MM.1S (cell line): ENCODE data around the gene SLC6A11.

Source experiments
- DNase-seq: peaks from one replicate; pipeline ENCODE4 v3.0.0-alpha.2; 2015
- H2AFZ ChIP-seq: fragments of 300-600 bp; sonication (generic); 2 replicates; pipeline ENCODE4 v1.6.0; 2016; ENCODE audit warnings: antibody characterized with exemption, low read length
- H3F3A ChIP-seq: fragments of 300-600 bp; sonication (generic); 2 replicates; pipeline ENCODE4 v1.6.1; 2016; ENCODE audit warnings: mild to moderate bottlenecking, antibody characterized with exemption, low read length, moderate library complexity, mixed read lengths; ENCODE audit not compliant: insufficient read depth
- H3K27ac ChIP-seq: fragments of 300-600 bp; sonication (generic); 2 replicates; pipeline ENCODE4 v1.5.1; 2016; ENCODE audit warnings: mild to moderate bottlenecking, low read length
- H3K27me3 ChIP-seq: fragments of 300-600 bp; sonication (generic); replicated peaks from 2 replicates; pipeline ENCODE4 v1.6.0; 2016; ENCODE audit warnings: low read length; ENCODE audit not compliant: insufficient read depth
- H3K36me3 ChIP-seq: fragments of 300-600 bp; sonication (generic); replicated peaks from 2 replicates; pipeline ENCODE4 v1.6.1; 2016; ENCODE audit warnings: mild to moderate bottlenecking, low read length, mixed read lengths; ENCODE audit not compliant: insufficient read depth
- H3K4me1 ChIP-seq: fragments of 300-600 bp; sonication (generic); 2 replicates; pipeline ENCODE4 v1.6.1; 2016; ENCODE audit warnings: low read length, mixed read lengths
- H3K4me2 ChIP-seq: fragments of 300-600 bp; sonication (generic); 2 replicates; pipeline ENCODE4 v1.6.0; 2016; ENCODE audit warnings: low read depth, low read length
- H3K4me3 ChIP-seq: fragments of 300-600 bp; sonication (generic); 2 replicates; pipeline ENCODE4 v1.5.1; 2016; ENCODE audit warnings: low read length, mixed read lengths
- H3K79me2 ChIP-seq: fragments of 300-600 bp; sonication (generic); 2 replicates; pipeline ENCODE4 v1.6.1; 2016; ENCODE audit warnings: mixed run types, low read length, mixed read lengths
- H3K9ac ChIP-seq: fragments of 300-600 bp; sonication (generic); 2 replicates; pipeline ENCODE4 v1.6.1; 2016; ENCODE audit warnings: low read length, mixed read lengths
- H3K9me2 ChIP-seq: fragments of 300-600 bp; sonication (generic); replicated peaks from 2 replicates; pipeline ENCODE4 v1.6.1; 2016; ENCODE audit warnings: mild to moderate bottlenecking, low read length, mixed read lengths; ENCODE audit not compliant: insufficient read depth
- H3K9me3 ChIP-seq: fragments of 300-600 bp; sonication (generic); replicated peaks from 2 replicates; pipeline ENCODE4 v1.6.1; 2016; ENCODE audit warnings: mild to moderate bottlenecking, low read length, mixed read lengths; ENCODE audit not compliant: insufficient read depth
- H4K20me1 ChIP-seq: fragments of 300-600 bp; sonication (generic); 2 replicates; pipeline ENCODE4 v1.6.1; 2016; ENCODE audit warnings: mild to moderate bottlenecking, low read length, moderate library complexity, mixed read lengths; ENCODE audit not compliant: insufficient read depth
- EZH2 ChIP-seq: fragments of 300-600 bp; sonication (generic); optimal IDR thresholded peaks from 2 replicates; pipeline ENCODE3; 2017; ENCODE audit warnings: low read depth, mild to moderate bottlenecking, antibody characterized with exemption, low read length, mixed read lengths
- EZH2phosphoT487 ChIP-seq: fragments of 300-600 bp; sonication (generic); IDR thresholded peaks from 2 replicates; pipeline ENCODE4 v1.6.1; 2018; ENCODE audit warnings: antibody characterized with exemption, low read length
- TF ChIP-seq, protein P1 (sequence below): fragments of 300-600 bp; sonication (generic); IDR thresholded peaks from 2 replicates; pipeline ENCODE4 v1.5.1; 2016; ENCODE audit warnings: antibody characterized with exemption, low read length, mixed read lengths

SLC6A11 gene

GRCh38 chr3:10962481-10963036, 146.5 kb downstream of the SLC6A11 start:
- DNase-seq: no peak
- Histone ChIP-seq H3K27ac (no peak overlapping the region), H4K20me1 (no peaks in the 10 kb centered on the region), H3K79me2 (no peaks in the 10 kb centered on the region), H3K4me3 (no peak overlapping the region), H3K4me1 (no peaks in the 10 kb centered on the region), H3K36me3 (no peaks in the 10 kb centered on the region), H3K27me3 (peaks cover 22% of the 10 kb centered on the region), H3F3A (no peaks in the 10 kb centered on the region), H3K9me2 (no peaks in the 10 kb centered on the region), H3K9me3 (no peaks in the 10 kb centered on the region), H2AFZ (no peak overlapping the region), H3K4me2 (no peak overlapping the region), H3K9ac (no peak overlapping the region)
- TF ChIP-seq EZH2phosphoT487 (no peak), EZH2 (no peak)
- TF ChIP-seq, protein P1, sequence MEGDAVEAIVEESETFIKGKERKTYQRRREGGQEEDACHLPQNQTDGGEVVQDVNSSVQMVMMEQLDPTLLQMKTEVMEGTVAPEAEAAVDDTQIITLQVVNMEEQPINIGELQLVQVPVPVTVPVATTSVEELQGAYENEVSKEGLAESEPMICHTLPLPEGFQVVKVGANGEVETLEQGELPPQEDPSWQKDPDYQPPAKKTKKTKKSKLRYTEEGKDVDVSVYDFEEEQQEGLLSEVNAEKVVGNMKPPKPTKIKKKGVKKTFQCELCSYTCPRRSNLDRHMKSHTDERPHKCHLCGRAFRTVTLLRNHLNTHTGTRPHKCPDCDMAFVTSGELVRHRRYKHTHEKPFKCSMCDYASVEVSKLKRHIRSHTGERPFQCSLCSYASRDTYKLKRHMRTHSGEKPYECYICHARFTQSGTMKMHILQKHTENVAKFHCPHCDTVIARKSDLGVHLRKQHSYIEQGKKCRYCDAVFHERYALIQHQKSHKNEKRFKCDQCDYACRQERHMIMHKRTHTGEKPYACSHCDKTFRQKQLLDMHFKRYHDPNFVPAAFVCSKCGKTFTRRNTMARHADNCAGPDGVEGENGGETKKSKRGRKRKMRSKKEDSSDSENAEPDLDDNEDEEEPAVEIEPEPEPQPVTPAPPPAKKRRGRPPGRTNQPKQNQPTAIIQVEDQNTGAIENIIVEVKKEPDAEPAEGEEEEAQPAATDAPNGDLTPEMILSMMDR: no peak

DNA sequence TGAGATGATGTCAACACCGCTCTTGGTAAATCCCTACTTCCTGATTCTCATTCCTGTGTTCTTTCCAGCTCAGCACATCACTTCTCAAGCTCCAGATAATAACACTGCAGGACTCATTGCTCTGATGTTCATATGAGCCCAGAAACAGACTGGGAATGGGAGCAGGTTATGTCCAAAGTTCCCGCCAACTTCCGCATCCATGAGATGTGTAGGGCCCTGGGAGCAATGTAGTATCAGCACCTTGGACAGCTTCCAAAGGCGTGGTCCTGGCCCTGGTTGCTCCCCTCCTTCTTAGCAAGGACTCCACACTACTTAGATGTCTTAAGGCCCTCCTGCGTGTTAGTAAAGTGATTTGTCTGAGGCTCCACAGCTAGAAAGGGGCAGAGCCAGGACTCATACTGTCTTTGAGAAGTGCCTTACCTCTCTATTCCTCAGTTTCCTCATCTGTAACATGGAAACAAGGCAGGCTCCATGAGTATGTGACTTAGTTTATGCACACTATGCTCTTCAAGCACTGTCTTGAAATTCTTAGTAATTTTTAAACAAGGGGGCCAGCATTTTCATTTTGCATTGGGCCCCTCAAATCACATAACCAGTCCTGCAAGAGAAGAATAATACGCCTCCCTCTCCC, 148.6 kb downstream of the SLC6A11 start:
- H3K9ac ChIP-seq: no peak overlapping the region
- H3K27ac ChIP-seq: no peak overlapping the region
- TF ChIP-seq EZH2phosphoT487: no peak
- TF ChIP-seq, protein P1: no peak
- TF ChIP-seq EZH2: no peak
- no peaks in the 10 kb centered on the region for H3F3A ChIP-seq
- H4K20me1 ChIP-seq: no peaks in the 10 kb centered on the region
- H3K27me3 ChIP-seq: peaks cover 11% of the 10 kb centered on the region; the same call in 1 of the 2 replicates
- H2AFZ ChIP-seq: no peak overlapping the region
- no peaks in the 10 kb centered on the region for H3K36me3 ChIP-seq
- DNase-seq: peak; percentile 14
- no peaks in the 10 kb centered on the region for H3K9me2 ChIP-seq
- H3K4me1 ChIP-seq: no peaks in the 10 kb centered on the region
- no peak overlapping the region for H3K4me2 ChIP-seq
- no peaks in the 10 kb centered on the region for H3K79me2 ChIP-seq
- no peak overlapping the region for H3K4me3 ChIP-seq
- H3K9me3 ChIP-seq: no peaks in the 10 kb centered on the region

DNA sequence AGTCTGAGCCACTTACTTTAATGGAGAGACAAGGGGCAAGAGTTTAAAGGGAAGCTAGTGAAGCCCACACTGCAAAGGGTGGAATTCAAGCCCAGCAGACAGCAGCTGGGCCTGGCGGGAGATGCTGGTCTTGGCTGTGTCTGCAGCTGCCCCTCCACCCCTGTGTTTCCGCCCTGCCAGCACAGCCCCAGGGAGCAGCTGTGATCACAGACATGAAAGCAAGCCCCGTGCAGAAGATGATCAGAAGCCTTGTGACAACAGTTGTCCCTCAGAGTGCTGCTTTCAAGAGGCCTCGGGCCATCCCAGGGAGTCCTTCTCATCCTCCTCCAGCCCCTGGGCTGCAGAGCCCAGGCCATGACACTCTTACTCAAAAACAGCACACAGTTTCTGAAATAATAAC, 152.4 kb downstream of the SLC6A11 start:
- TF ChIP-seq, protein P1: no peak
- TF ChIP-seq EZH2: no peak
- TF ChIP-seq EZH2phosphoT487: no peak
- H2AFZ ChIP-seq: no peak overlapping the region

More for the DNA sequence above, 152.4 kb downstream of the SLC6A11 start:
- Histone ChIP-seq H3K9ac (no peak overlapping the region), H3K27me3 (peaks cover 9% of the 10 kb centered on the region; the same call in 1 of the 2 replicates), H3F3A (no peaks in the 10 kb centered on the region), H4K20me1 (no peaks in the 10 kb centered on the region), H3K4me3 (no peak overlapping the region), H3K9me2 (no peaks in the 10 kb centered on the region), H3K4me1 (no peaks in the 10 kb centered on the region), H3K79me2 (no peaks in the 10 kb centered on the region), H3K9me3 (no peaks in the 10 kb centered on the region), H3K27ac (no peak overlapping the region), H3K36me3 (no peaks in the 10 kb centered on the region), H3K4me2 (no peak overlapping the region)
- DNase-seq: no peak
